ENCODE measurements around the gene PARD3B. TPM values are rescaled to one million over a fixed set of nuclear protein-coding genes. Genes with fewer than 3 reads are reported as not detected.
A peak's percentile ranks its signal among the peaks of the same experiment; 100 is the strongest.

Gene PARD3B
- total RNA-seq, 1 donor from 2014 or later: 21.7 TPM

DNA sequence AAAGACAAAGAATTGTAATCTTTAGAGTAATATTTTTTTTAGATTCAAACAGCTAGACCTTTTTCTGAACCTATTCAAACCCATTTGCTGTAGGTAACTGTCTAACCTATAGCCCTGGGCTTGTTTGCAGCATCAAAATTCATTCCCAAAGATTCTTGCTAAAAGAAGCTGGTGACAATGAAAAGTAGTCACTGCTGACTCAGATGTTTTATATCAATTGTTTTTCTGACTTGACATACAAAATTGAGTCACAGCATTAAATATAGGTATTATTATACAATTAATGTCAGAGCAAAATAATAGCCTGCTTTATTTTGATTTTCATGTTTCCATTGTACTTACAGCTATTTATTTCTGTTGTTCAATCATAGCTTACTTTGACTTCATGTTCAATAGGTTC is 816.7 kb downstream of the PARD3B start:
- DNase-seq: no peak

DNA sequence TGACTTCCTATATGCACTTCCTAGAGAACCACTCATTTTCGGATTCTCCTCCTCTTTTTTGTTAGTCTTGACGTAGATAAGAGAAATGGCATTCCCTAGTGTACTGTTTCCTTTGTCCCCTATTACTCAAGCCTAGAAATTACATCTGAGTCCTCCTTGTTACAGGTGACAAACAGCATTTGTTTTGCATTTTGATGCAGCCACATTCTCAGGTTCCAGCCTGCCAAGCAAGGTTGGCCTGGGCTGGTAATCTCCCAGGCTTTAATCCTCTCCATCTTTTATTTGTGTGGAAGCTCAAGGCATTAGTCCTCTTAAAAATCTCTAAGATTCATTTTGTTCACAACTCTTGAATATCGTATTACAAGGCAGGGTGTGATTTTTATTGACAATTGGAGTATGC is 819.0 kb downstream of the PARD3B start:
- no peak for DNase-seq

DNA sequence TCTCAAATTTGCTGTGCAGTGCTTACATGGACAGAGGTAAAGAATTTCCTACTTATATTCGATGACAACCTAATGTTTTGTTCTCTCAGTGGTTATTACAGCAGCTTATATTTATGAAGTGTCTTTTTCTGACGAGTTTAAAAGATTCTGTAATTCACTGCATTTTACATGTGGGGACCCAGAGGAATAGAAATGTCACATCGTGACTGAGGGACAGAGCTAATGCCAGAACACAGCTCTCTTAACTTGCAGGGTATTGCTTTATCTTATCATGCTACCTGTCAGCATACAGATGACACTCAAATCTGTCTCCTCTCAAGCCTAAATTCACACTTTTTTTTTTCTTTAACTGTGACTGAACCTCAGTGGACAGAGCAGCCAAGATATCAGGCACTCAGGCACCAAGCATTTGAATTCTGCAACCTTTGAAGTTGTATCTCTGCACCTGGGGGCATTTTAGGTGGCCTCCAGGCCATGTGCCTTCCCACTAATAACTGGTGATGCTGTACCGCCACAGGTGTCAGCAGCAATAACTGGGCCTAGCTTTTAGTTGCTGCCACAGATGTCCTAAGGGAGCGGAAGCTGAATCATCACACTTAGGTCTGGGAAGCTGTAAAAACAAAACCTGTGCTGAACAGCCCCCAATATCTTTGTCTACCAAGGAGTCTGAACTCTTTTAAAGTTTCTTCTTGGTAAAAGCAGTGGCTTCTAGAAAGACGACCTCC is 821.2 kb downstream of the PARD3B start:
- no peak for DNase-seq

DNA sequence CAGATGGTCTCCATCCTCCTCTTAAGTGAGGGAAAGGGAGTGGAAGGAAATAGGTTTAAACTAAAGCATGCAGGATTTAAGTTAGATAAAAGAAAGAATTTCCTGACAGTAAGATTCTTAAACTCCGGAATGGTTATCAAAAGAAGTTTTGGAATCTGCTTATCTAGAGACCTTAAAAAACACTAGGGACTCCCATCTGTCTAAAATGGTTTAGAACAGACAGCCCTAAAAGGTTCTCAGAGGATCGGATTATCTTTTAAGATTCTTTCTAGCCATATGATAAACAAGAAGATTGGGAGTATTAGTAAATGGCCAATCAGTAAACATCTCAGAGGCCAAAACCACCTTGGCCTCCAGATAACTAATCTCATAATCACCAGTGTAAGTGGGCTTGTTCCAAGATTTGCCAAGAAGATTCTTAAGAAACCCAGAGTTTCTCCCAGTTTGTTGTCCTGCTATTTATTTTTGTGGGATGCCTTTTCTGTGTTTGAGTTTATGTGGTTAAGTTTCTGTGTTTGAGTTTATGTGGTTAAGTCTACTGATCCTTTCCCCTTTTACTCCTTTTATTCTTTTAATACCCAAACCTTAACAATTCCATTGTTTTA is 822.2 kb downstream of the PARD3B start:
- DNase-seq: no peak

DNA sequence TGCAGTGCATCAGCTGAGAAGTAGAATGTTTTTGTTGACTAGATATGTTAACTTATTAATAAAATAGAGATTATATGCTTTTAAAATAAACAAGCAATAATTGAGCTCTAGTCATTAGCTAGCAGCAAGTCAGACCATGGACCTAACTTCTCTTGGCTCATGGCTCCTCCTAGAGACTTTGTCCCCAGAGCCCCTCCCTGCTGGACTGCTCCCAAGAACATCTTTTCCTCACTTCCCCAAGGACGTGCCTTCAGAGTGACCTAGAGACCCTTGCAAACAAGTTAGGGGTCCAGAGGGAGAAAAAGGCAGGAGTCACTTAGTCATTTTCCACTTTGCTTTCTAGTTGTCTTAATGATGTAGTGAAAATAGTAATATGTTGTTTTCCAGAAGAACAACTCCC is 824.5 kb downstream of the PARD3B start:
- no peak for DNase-seq

DNA sequence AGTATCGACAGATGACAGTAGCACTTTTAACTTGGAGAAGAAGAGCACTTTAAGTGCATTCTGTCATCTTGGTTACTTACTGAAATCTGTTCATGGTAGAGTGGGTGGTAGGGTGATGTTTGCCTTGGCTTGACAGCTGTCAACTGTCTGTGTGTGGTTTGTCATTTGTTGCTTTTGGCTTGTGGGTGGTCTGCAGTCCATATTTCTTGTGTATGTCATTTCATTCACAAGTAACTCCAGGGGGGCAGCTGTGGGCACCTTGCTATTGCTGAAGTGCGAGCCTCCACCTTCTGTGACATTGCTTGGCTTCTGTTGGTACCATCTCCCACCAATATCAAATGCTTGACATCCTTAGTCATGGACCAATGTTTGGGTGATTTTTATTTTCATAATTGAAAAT is 825.5 kb downstream of the PARD3B start:
- no peak for DNase-seq

DNA sequence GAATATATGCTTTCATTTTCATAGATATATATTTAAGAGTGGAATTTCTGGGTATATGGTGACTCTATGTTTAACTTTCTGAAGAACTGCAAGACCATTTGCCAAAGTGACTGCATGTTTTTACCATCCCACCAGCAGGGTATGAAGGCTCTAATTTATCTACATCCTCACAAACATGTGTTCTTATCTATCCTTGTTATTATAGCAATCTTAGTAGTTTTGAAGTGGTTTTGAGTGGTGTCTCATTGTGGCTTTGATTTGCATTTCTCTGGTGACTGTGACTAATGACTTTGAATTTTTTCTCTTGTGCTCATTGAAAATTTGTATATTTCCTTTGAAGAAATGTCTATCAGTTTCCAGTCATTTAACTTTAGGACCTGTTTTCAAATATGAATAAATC is 826.9 kb downstream of the PARD3B start:
- DNase-seq: no peak

DNA sequence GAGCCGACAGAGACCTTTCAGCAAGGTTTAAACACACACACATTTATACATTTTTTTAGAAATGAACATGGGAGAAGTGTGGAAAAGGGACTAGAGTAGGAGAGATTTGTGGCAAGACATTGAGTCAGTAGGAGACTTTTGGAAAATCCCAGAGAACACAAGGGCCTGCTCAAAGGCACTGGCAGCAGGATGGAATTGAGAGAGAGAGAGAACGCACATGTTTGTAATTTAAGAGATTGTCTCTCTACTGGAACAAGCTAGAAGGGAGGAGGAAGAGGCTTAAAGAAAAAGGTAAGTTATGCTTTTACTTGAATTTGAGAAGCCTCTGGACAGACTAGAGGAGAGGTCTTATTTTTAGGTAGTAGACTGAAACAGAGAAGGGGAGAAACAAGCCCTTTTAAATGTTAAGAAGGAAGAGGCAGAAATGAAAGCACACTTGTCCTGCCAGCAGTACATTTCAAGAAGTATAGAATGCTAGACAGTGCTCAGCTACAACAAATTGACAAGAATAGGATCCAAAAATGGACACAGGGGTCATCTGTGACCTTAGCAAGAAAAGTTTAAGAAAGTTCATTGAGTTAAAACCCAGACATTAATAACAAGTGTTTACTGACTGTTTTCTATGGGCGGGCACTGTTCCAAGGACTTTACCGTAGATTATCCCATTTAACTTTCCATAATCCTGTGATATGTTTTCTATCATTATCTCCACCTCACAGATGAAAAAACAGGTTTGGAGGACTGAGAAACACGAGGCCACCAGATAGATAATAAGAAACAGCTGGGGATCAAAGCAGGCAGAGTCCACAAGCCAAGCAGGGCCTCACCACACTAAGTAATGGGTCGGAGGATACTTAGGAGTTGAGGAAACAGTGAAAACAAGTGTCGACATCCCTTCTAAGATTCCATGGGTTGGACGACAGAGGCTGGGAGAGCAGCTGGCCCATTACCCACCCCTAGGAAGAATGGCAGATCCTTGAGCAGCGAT is 830.5 kb downstream of the PARD3B start:
- no peak for DNase-seq

DNA sequence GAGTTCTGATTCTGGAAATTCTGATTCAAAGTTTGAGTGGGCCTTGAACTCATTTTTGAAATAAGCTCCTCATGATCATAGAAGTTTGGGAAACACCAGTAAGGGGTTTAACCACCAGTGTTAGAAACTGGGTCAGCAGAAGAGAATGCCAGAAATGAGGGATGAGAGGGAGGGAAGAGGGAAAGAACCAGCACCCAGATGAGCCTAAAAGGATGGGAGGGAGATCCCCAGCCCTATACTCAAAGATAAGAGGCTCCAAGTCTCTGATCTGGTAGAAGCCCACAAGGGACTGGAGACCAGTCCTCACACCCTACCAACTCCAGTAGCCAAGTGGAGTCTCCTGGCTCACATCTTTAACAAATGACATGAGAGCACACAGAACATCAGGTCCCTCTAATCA is 832.0 kb downstream of the PARD3B start:
- DNase-seq: no peak

DNA sequence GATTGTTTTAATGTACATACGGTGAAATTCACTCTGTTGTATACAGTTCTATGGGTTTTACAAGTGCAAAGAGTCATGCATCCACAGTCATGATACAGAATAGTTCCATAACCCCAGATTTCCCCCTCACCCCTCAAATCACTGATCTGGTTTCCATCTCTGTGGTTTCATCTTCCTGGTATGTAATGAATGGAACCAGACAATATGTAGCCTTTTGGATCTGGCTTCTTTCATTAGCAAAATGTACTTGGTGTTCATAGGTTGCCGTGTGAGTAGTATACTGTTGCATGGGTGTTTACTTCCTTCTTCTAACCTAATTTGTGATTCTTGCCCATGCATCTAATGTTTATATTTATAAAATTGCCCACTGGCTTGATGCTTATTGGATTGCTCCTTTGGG is 838.3 kb downstream of the PARD3B start:
- DNase-seq: no peak

DNA sequence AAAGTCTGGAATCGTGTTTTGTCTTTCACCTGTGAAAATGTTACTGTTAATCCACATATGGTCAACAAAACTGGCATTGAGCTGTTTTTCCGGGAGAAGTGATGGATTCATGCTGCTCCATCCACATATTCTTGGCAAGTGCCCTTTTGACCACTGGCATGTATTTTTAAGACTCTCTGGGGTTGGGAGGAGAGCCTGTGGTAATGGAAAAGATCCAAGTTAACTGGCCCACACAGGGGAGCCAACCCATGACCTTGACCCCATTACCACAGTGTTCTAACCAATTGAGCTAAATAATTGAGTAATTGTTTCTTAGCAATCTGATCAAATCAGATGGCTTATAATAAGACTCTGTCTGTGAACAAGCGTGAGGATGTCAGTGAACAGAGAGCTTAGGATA is 840.8 kb downstream of the PARD3B start:
- no peak for DNase-seq

DNA sequence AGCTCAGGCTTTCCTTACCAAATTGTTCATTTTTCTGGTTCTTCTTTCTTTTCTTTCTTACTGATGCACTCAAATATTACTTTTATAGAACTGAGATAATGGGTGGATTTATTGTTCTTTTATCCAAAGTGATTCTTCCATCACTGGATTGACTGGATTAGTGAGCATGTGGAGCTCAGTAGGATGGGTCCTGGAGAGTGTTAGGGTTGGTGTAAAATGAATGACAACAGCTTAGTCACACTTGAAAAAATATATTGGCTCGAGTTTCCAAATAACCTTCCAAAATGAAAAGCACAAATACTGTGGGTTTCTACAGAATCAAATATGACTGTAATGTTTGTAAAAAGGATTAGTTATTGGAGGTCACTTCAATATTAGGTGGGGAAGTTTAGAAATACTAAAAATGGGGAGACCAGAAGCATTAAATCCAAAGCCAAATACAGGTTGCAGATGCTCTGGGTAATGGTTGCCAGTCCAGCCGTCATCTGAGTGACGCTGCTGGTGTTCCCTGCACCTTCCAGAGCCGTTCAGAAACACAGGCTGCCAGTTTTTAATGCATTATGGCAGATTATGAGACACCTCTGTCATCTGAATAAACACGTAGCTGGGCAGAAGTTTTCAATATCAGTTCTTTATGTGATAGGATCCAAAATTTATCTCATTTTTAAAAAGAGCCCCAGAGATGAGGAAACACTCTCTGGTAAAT is 842.2 kb downstream of the PARD3B start:
- no peak for DNase-seq

DNA sequence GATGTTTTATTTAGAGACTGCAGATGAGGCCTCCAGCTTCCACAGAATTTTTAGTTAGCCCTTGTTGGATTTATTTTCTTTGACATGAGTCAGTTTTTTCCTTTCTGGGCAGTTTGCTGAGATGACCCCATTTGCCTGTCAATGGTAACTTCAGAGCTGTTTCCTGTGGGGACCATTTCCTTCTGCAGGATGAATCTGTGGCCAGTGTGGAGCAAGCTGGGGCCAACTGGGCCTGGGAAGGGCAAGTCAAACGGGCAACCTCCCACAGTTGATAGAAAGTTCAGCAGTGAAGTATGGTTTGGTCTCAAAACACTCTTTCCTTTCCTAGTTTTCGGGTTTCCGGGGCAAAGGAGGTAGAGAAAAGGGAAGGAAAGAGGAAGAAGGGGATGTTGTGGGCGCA is 845.6 kb downstream of the PARD3B start:
- no peak for DNase-seq

DNA sequence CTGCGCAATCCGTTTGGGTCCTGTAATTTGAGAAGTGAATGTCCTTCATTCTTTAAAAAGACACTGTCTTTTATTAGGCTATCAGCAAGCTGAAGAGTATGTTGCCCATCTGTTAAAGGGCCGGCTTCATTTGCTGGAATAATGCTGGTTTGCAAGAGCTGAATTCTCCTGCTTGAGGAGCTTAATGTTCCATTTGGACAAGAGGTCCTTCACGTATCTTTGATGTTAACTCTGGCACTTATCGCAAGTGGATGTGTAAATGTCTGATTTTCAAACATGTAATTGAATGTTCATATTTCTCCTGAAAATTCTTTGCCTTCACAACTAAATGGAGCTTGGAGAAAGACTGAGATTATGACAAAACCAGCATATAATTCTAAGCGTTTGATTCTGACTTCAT is 856.2 kb downstream of the PARD3B start:
- no peak for DNase-seq

DNA sequence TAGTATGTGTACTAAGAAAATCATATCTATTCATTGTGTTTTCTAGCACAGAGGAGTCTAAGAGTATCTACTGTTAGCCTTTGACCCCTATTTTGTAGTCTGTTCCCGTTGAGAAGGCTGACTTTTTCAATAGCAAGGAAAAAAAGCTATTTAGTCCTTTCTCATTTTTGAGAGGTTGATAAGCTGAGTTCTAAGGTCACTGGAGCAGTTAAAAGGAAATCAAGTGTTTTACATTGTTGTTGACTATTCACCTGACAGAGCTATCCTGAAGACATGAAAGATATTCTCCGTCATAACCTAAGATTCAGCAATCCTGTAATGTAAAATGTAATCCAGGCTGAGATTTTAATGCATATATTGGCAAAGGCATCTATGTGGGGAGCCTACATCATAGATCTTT is 856.7 kb downstream of the PARD3B start:
- DNase-seq: no peak

DNA sequence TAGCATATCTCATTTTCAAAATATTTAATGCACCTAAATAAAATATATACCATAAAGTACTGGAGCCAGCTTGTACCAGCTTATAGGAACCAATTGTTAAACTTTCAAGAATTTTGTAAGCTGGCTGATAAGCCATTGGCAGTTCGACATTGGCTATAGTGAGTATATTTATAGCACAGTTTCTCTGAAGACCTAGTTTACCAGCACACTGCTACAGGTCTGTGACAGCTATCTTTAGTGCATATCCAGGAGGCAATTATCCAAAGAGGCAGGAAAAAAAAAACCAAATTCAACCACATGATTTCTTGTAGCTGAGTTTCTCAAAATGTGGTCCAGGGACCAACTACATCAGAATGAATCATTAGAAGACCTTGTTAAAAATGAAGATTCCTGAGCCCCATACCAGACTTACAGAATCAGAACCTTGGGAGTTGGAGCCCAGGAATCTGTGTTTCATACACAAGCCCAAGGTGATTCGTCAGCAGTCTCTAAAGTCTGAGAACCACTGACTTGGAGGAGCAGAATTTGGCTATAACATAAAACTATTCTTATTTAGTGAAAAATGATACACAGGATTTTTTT is 858.1 kb downstream of the PARD3B start:
- no peak for DNase-seq

DNA sequence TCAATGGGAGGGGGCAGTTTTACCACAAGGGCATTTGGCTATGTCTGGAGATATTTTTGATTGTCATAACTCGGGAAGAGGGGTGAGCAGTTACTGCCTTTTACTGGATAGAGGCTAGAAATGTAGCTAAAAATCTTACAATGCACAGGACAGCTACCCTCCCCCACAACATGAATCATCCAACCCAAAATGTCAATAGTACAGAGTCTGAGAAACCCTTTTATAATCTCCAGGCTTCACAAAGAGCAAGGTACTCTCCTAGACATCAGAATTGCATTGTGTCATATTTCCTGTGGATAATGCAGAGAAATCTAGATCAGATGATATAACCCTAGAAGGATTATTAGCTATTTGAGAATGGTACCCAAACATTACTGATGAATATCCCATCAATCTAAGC is 859.9 kb downstream of the PARD3B start:
- DNase-seq: no peak

DNA sequence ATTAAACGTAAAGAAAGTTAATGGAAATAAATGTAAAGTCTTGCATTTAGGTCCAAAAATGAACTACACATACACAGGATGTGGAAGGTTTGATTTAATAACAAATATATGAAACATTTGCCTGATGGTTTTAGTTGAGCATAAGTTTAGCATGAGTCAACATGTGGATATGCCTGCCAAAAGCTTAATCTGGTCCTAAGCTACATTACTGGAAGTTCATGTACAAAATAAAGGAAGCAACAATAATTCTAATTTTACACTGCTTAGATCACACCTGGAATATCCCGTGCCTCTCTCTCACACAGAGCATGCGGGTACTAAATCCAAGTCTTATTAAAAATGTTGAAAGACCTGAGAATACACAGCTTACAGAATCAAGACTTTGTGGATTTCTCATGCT is 860.5 kb downstream of the PARD3B start:
- peak; percentile 91 for DNase-seq

DNA sequence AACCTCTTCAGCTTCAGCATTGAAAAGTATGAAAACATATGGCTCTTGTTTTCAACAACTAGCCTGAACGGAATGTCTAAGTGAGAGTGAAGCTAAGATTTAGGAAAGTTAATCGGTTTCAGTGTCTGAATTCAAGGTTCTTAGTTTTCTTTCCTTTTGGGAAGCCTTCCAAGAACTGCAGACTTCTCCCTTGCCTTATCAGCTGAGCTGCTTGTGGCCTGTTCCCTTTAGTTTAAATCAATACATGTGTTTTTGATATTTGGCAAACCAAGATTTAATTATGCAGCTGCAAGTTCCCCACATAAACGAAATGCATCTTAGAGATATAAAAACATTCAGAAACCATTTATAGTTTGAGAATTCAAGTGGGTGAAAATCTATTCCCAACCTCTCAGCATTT is 862.7 kb downstream of the PARD3B start:
- DNase-seq: peak; percentile 85

DNA sequence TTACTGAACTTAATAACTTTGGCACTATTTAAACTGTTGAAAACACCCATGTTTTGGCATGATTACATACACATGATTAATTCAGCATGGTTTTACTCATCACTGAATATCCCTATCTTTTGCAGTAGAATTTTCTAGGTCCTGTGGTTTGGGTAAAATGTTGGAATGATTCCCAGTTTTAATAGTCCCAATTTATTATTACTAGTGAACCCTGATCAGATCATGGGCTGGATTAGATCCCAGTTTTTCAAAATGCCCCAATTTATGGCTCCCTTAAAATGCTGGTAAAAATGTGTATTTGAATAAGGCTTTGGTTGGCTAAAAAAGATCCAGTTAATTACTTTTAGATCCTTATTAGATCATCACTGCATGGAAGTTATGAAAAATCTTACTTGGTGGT is 863.4 kb downstream of the PARD3B start:
- DNase-seq: no peak

DNA sequence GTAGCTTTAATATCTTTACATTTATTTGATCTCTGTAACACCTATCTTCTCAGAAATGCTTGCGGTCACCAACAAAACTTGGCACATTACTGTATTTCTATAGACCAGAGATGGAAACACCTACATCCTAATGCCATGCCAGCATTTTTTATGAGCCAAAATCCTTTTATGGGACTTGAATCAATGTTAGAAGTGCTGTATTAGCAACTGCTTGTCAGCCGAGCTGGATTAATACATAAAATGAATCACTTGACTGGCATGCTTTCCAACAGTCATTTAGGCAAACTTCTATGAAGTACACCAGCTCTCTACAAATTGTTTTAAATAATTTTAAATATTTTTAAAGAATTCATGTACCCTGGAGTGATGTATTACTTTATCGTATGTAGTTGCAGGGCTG is 864.1 kb downstream of the PARD3B start:
- no peak for DNase-seq

DNA sequence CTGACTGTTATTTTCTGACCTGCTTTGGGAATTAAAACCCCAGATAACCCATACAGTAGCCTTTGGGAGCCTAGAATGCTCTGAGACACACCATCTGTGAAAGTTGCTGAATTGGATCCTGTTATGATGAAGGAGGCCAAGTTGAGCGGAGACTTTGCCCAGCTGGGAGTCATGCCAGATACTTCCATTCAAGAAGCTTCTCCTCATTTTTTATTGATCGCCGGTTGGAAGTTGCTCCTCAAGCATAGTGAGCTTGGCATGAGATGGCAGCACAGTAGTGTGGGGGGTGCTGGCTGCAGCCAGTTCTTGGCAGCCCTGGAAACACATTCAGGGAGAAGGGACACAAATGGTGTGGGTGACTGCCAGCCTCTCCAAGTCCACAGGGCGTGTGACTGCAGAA is 866.3 kb downstream of the PARD3B start:
- DNase-seq: no peak
